Measurements from ENCODE around the gene PELI2. TPM values are rescaled to one million over a fixed set of nuclear protein-coding genes. Genes with fewer than 3 reads are reported as not detected.

The PELI2 gene
- total and polyA plus RNA-seq, 5 donors = 1.4 to 6.8 (median 4.6) TPM

DNA sequence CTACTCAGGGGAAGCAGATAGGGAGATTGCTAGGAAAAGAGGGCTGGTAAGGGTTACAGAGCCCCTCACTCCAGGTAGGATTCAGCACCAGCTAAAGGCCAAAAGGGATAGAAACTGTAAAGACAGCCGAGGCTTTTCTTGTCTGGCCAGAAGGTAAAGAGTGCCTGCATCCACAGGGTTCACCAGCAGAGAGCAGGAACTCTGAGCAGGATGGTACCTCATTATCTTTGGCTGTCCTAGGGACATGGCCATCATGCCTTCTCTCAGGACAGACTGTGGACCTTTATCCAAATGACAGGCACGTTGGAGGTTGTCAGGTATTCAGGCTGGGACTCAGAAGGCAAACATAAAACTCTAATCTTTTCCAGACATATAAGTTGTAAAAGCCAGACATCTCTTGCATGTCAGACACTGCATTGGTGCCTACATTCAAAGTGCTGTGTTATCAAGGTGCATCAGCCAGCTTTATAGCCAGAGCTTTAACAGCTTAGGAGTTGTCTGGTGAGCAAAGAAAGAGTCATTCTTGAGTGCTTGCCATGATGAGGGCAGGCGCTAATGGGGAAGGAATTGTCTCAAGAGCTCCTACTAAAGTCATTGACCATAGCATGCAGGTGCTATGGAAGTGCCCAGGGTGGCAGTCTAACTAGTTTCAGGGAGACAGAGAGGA, 89.5 kb downstream of the PELI2 start:
- WGBS = 82% methylated on average over 3 of the region's 3 CpGs
- H3K9me3 ChIP-seq (ENCODE audit: control insufficient read depth, low read length) = no peaks in the 10 kb centered on the region
- peaks cover 2% of the 10 kb centered on the region for H3K4me1 ChIP-seq (ENCODE audit: control insufficient read depth, insufficient read depth, low read length)
- no peak overlapping the region for H3K27ac ChIP-seq (ENCODE audit: low read length)
- DNase-seq = no peak
- no peak for ATAC-seq
- H3K4me3 ChIP-seq (ENCODE audit: low read length) = no peak overlapping the region
- intact Hi-C loops (cut with DNase I) = no loop called here
- H3K27me3 ChIP-seq (ENCODE audit: control insufficient read depth, insufficient read depth) = no peaks in the 10 kb centered on the region

DNA sequence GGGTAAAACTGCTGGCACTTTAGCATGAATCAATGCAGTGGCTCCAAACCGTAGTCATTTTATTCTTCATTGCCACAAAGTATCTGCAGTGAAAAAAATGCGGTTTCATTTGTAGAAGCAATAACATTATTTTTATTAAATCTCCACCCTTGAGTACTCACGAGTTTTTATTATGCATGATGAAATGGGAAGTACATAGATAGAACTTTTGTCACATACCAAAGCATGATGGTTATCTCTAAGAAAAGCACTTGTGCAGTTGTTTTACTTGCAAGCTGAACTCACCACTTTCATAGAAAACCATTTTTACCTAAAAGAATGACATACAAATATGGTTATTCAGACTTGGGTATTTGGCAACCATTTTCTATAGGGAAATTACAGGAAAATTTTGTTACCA, 90.3 kb downstream of the PELI2 start:
- WGBS = 78% methylated on average over 3 of the region's 3 CpGs
- Histone ChIP-seq H3K4me1 (ENCODE audit: control insufficient read depth, insufficient read depth, low read length) (peaks cover 2% of the 10 kb centered on the region), H3K4me3 (ENCODE audit: low read length) (no peak overlapping the region), H3K9me3 (ENCODE audit: control insufficient read depth, low read length) (no peaks in the 10 kb centered on the region), H3K27me3 (ENCODE audit: control insufficient read depth, insufficient read depth) (no peaks in the 10 kb centered on the region), H3K27ac (ENCODE audit: low read length) (no peak overlapping the region)
- DNase-seq (no peak), ATAC-seq (no peak)
- intact Hi-C loops (cut with DNase I) = no loop called here

DNA sequence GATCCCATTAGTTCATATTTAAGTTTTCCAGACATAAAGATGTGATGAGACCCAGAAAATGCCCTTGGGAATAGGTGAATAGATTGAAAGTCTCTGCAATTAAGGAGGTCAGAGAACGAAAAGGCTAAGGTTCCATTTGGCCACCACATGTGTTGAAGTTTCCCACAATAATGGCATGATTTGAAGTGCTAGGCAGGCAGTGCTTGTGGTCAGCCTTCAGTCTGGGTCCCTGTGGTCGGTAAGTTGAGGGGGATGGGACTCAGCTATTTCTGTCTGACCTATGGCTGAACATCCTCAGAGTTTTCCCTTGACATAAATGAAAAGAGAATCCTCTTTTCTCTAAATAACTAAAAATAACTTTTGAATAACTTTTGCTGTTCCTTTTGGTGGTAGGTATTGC, 92.4 kb downstream of the PELI2 start:
- H3K27ac ChIP-seq (ENCODE audit: low read length) = no peak overlapping the region
- H3K4me3 ChIP-seq (ENCODE audit: low read length) = no peak overlapping the region
- peaks cover under 1% of the 10 kb centered on the region for H3K4me1 ChIP-seq (ENCODE audit: control insufficient read depth, insufficient read depth, low read length)
- DNase-seq (no peak), ATAC-seq (no peak)
- H3K27me3 ChIP-seq (ENCODE audit: control insufficient read depth, insufficient read depth) = no peaks in the 10 kb centered on the region
- H3K9me3 ChIP-seq (ENCODE audit: control insufficient read depth, low read length) = no peaks in the 10 kb centered on the region
- intact Hi-C loops (cut with DNase I) = no loop called here
- whole genome bisulfite sequencing = 83% methylated on average over 2 of the region's 2 CpGs

DNA sequence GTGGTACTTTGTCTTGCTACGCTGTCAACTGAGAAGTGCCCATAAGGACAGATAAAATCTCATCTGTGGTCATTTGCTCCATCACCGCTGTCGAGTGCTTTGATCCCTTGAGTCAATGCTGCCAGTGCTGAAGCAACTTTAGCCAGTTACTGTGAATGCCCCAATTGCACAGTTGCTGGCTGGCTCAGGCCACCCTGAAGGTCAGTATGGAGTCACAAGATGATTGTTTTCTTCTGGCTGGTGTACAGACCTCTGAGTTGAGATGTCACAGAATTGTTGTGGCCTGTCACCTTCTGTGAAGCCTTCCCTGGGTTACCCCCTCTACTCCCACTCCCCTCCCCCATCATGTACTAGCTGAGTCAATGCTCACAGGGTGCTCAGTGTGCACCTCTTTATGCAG, 92.9 kb downstream of the PELI2 start:
- no peak overlapping the region for H3K4me3 ChIP-seq (ENCODE audit: low read length)
- H3K27me3 ChIP-seq (ENCODE audit: control insufficient read depth, insufficient read depth) = no peaks in the 10 kb centered on the region
- no peak overlapping the region for H3K27ac ChIP-seq (ENCODE audit: low read length)
- H3K4me1 ChIP-seq (ENCODE audit: control insufficient read depth, insufficient read depth, low read length) = no peaks in the 10 kb centered on the region
- ATAC-seq (peak in 1 of 2 donors; percentile 31), DNase-seq (no peak)
- H3K9me3 ChIP-seq (ENCODE audit: control insufficient read depth, low read length) = no peaks in the 10 kb centered on the region
- WGBS = 89% methylated on average over 3 of the region's 3 CpGs
- intact Hi-C loops (cut with DNase I) = no loop called here

- no peak overlapping the region for H3K27ac ChIP-seq (ENCODE audit: low read length)
- 73% methylated on average over 2 of the region's 2 CpGs for WGBS
- intact Hi-C loops (cut with DNase I) = no loop called here
- ATAC-seq (no peak), DNase-seq (no peak)
- no peaks in the 10 kb centered on the region for H3K4me1 ChIP-seq (ENCODE audit: control insufficient read depth, insufficient read depth, low read length)
- H3K9me3 ChIP-seq (ENCODE audit: control insufficient read depth, low read length) = no peaks in the 10 kb centered on the region
- no peaks in the 10 kb centered on the region for H3K27me3 ChIP-seq (ENCODE audit: control insufficient read depth, insufficient read depth)
- H3K4me3 ChIP-seq (ENCODE audit: low read length) = no peak overlapping the region
These were observed 93.6 kb downstream of the PELI2 start for GRCh38 chr14:56211844-56212243.

- ATAC-seq = no peak
- WGBS = 68% methylated on average over 2 of the region's 2 CpGs
These were observed 94.3 kb downstream of the PELI2 start for GRCh38 chr14:56212521-56212920.

GRCh38 chr14:56213306-56213705, 95.1 kb downstream of the PELI2 start:
- intact Hi-C loops (cut with DNase I) = no loop called here
- peaks cover 2% of the 10 kb centered on the region for H3K4me1 ChIP-seq (ENCODE audit: control insufficient read depth, insufficient read depth, low read length)
- ATAC-seq = no peak
- DNase-seq = no peak
- H3K27me3 ChIP-seq (ENCODE audit: control insufficient read depth, insufficient read depth) = no peaks in the 10 kb centered on the region
- H3K27ac ChIP-seq (ENCODE audit: low read length) = no peak overlapping the region
- H3K9me3 ChIP-seq (ENCODE audit: control insufficient read depth, low read length) = no peaks in the 10 kb centered on the region
- WGBS = 90% methylated on average over 1 of the region's 1 CpG
- no peak overlapping the region for H3K4me3 ChIP-seq (ENCODE audit: low read length)

More at GRCh38 chr14:56212521-56212920, 94.3 kb downstream of the PELI2 start:
- Histone ChIP-seq H3K4me1 (ENCODE audit: control insufficient read depth, insufficient read depth, low read length) (peaks cover 2% of the 10 kb centered on the region), H3K9me3 (ENCODE audit: control insufficient read depth, low read length) (no peaks in the 10 kb centered on the region), H3K27ac (ENCODE audit: low read length) (no peak overlapping the region), H3K27me3 (ENCODE audit: control insufficient read depth, insufficient read depth) (no peaks in the 10 kb centered on the region), H3K4me3 (ENCODE audit: low read length) (no peak overlapping the region)
- DNase-seq = no peak
- intact Hi-C loops (cut with DNase I) = no loop called here

GRCh38 chr14:56215180-56215579, 97.0 kb downstream of the PELI2 start:
- intact Hi-C loops (cut with DNase I) = no loop called here

DNA sequence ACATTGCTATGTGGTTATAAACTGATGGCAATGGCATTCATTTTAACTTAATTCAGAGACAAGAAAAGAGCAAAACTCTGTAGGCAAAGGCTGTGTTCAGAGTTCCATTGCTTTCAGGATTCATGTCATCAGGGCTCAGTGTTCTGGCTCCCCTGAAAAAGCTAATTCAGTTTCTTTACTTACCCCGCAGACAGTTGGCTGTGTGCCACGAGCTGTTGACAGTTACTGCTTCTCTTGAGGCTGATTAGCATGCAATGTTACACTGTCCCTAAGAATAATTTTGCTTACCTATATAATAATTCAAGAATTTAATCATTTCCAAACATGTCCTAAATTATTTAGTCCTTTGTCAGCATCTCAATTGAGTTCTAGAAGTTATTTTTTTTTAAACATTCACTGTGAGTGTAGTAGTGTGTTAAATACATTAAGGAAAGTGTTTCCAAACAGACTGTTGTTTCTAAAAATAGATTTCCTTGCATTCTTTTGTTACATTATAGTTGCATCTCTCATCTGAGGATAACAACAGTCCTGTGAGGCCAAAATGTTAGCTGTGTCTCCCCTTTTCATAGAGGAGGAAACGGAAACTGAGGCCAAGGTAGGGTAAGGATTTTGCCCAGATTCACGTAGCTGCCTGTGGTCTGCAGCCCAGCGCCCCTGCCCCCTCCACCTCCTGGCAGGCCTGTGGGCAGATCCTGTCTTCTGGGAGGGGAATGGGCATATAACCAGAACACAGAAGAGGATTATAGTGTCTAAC, 98.6 kb downstream of the PELI2 start:
- H3K27ac ChIP-seq (ENCODE audit: low read length) = no peak overlapping the region

More at GRCh38 chr14:56215180-56215579, 97.0 kb downstream of the PELI2 start:
- Histone ChIP-seq H3K4me3 (ENCODE audit: low read length) (no peak overlapping the region), H3K4me1 (ENCODE audit: control insufficient read depth, insufficient read depth, low read length) (peaks cover 6% of the 10 kb centered on the region), H3K9me3 (ENCODE audit: control insufficient read depth, low read length) (no peaks in the 10 kb centered on the region), H3K27me3 (ENCODE audit: control insufficient read depth, insufficient read depth) (no peaks in the 10 kb centered on the region), H3K27ac (ENCODE audit: low read length) (no peak overlapping the region)
- WGBS = 87% methylated on average over 3 of the region's 3 CpGs
- DNase-seq (no peak), ATAC-seq (no peak)

DNA sequence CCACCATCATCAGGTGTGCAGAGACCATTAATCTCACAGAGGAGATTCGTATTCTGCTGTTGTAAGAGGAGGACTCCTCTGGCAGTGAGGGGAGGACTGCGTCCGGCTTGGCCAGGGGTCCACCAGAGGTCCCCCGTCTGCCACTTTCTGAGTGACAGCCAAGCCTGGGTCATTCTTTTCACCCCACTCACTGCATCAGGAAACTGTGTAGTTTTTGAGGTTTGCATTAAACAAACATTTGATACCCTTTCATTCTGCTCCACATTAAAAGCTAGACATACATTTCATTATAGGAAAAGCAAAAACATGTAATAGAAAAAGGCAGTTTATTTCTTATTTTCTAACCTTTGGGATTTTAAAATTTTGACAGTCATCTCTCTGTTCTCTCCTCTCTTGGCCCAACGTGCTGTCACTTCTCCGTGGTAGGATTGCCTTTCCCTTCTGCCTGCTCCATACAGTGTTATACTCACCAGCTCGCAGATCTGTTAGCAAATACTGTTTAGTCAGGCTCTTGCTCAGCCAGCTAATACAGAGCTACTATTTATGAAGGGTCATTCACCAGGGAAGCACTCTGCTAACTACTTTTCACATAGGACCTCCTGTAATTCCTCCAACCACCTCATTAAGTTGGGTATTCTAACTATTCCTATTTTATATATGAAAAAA, 99.3 kb downstream of the PELI2 start:
- WGBS = 48% methylated on average over 7 of the region's 7 CpGs
- no peak overlapping the region for H3K4me3 ChIP-seq (ENCODE audit: low read length)
- DNase-seq (no peak), ATAC-seq (no peak)
- no peaks in the 10 kb centered on the region for H3K27me3 ChIP-seq (ENCODE audit: control insufficient read depth, insufficient read depth)
- no peaks in the 10 kb centered on the region for H3K9me3 ChIP-seq (ENCODE audit: control insufficient read depth, low read length)
- no peak overlapping the region for H3K27ac ChIP-seq (ENCODE audit: low read length)
- intact Hi-C loops (cut with DNase I) = no loop called here
- H3K4me1 ChIP-seq (ENCODE audit: control insufficient read depth, insufficient read depth, low read length) = peaks cover 10% of the 10 kb centered on the region

More for the DNA sequence above, 98.6 kb downstream of the PELI2 start:
- DNase-seq (peak; percentile 71 to 86 (median 73)), ATAC-seq (peak in 1 of 2 donors; percentile 48)
- H3K4me1 ChIP-seq (ENCODE audit: control insufficient read depth, insufficient read depth, low read length) = peaks cover 10% of the 10 kb centered on the region
- H3K27me3 ChIP-seq (ENCODE audit: control insufficient read depth, insufficient read depth) = no peaks in the 10 kb centered on the region
- H3K4me3 ChIP-seq (ENCODE audit: low read length) = no peak overlapping the region
- no peaks in the 10 kb centered on the region for H3K9me3 ChIP-seq (ENCODE audit: control insufficient read depth, low read length)
- 29% methylated on average over 5 of the region's 5 CpGs for WGBS
- intact Hi-C loops (cut with DNase I) = no loop called here

All from right cardiac atrium (tissue), 5 donors.